DMS53 treated with DMSO at 0.1 percent for 48 hours (cell line): Measurements from ENCODE around the gene CORIN.
A peak's percentile ranks its signal among the peaks of the same experiment; 100 is the strongest.

ENCODE experiments used
- DNase-seq: peaks from one replicate; lab custom pipeline; 2025; ENCODE audit not compliant: unreplicated experiment; lab: John Stamatoyannopoulos, UW

CORIN gene, protein sequence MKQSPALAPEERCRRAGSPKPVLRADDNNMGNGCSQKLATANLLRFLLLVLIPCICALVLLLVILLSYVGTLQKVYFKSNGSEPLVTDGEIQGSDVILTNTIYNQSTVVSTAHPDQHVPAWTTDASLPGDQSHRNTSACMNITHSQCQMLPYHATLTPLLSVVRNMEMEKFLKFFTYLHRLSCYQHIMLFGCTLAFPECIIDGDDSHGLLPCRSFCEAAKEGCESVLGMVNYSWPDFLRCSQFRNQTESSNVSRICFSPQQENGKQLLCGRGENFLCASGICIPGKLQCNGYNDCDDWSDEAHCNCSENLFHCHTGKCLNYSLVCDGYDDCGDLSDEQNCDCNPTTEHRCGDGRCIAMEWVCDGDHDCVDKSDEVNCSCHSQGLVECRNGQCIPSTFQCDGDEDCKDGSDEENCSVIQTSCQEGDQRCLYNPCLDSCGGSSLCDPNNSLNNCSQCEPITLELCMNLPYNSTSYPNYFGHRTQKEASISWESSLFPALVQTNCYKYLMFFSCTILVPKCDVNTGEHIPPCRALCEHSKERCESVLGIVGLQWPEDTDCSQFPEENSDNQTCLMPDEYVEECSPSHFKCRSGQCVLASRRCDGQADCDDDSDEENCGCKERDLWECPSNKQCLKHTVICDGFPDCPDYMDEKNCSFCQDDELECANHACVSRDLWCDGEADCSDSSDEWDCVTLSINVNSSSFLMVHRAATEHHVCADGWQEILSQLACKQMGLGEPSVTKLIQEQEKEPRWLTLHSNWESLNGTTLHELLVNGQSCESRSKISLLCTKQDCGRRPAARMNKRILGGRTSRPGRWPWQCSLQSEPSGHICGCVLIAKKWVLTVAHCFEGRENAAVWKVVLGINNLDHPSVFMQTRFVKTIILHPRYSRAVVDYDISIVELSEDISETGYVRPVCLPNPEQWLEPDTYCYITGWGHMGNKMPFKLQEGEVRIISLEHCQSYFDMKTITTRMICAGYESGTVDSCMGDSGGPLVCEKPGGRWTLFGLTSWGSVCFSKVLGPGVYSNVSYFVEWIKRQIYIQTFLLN

GRCh38 chr4:47837908-47838294 lies at the start of gene CORIN:
TSS of gene CORIN (minus strand) at chr4:47838067. CDS start at chr4:47837949, 118 bp downstream.
- no peak for DNase-seq

- no peak for DNase-seq
Measured at GRCh38 chr4:47882228-47882627, 44.4 kb upstream of the CORIN start.

DNA sequence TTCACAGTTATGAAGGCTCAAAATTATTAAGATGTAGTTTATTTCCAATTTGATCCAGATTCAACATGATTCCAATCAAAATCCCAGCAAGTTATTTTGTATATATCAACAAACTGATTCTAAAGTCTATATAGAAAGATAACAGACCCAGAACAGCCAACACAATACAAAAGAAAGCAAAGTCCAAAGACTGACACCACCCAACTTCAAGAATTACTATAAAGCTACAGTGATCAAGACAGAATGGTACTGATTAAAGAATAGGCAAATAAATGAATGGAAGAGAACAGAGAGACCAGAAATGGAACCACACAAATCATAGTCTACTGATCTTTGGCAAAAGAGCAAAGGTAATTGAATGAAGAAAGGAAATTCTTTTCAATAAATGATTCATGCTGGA lies 41.6 kb upstream of the CORIN start:
- DNase-seq: no peak

DNA sequence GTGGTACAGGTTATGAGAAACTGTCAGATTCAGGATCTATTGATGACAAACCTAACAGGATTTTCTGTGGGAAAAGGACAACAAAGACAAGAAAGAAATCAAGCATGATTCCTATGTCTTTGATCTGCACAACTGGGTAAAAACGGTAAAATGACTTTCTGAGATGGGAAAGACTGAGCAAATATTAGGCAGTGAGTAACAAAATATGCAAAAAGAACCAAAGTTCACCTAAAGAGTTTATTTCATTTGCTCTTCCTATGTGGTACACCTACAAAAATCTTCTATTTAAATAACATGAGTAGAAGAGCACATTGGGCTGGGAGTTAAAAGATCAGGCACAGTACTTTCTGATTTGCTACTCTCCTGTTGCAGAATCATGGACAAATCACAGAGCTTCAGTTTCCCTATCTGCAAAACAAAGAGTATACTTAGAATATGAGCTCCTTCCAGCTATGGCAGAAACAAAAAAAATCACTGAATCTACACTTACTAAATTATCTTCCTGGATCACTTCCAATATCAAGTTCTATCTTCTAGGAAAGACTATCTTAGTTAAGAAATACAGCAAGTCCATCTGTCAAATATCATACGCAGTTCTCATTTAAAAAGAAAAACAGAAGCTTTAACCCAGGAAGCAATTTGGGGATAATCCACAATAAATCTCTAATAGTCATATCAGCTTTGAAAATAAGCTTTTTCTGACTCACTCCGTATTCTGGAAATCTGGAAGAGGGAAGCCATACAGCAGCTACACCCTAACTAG lies 39.1 kb upstream of the CORIN start:
- DNase-seq: no peak

- no peak for DNase-seq
Measured at GRCh38 chr4:47876310-47876709, 38.4 kb upstream of the CORIN start.

GRCh38 chr4:47873877-47874541 lies 36.1 kb upstream of the CORIN start:
- no peak for DNase-seq

DNA sequence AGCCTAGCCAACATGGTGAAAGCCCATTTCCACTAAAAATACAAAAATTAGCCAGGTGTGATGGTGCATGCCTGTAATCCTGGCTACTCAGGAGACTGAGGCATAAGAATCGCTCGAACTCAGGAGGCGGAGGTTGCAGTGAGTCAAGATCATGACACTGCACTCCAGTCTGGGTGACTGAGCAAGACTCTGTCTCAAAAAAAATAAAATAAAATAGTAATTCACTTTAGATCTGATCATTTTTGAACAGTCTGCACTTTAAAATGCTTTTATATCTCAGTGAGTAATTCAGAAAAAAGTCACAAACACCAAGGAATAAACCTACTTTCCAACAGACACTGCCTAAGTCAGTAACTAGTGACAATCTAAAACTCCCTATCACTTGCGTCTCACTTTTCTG lies 25.6 kb upstream of the CORIN start:
- no peak for DNase-seq

GRCh38 chr4:47862297-47862696 lies 24.4 kb upstream of the CORIN start:
- DNase-seq: no peak

DNA sequence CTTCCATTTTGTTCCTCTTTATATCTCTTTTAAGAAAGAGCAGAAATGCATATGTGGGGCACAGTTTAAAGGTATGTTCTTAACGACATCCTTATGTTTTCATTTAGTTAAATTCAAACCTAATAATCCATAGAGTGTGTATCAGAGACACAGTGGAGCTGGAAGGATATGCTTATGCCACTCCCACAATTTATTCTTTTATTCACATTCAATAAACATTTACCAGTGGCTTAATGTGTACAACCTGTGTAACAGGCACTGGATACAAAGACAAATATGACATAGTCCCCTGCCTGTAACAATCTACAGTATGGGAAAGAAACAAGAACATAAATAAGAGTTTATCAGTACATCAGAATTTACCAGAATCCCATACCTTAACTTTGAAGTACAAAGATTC lies 22.4 kb upstream of the CORIN start:
- no peak for DNase-seq

DNA sequence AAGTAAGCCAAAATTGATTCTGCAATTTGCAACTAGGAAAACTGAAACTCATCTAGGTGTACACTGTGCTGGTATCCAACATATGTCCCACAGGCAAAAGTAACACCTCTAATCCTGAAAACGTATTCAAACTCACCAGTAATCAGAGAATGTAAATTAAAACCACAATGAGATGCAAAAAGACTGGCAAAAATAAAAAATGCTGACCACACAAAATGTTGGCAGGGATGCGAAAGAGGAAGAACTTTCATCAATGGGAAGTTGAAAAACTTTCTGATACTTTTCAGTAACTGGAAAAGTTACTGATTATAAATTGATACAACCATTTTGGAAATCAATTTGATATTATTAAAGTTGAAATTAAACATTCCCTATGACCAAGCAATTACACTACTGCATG lies 20.1 kb upstream of the CORIN start:
- DNase-seq: no peak

- DNase-seq: no peak
Measured at GRCh38 chr4:47856713-47857112, 18.8 kb upstream of the CORIN start.

DNA sequence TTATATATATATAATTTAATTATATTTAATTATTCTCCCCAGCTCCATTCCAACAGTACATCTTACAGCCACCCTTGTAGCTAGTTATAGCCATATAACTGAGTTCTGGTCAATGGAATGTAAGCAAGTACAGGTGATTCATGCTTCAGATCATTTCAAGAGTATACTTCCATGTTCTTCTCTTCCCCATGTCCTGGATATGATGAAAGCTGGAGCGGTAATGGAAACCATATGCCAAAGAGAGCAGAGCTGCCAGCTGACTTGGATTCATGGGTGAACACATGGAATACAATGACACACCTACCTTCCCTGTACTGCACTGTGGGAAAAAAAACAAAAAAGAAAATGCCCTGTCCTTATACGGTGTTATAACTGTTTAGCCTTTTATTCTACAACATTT lies 17.5 kb upstream of the CORIN start:
- DNase-seq: no peak

- no peak for DNase-seq
Measured at GRCh38 chr4:47852136-47852535, 14.3 kb upstream of the CORIN start.

DNA sequence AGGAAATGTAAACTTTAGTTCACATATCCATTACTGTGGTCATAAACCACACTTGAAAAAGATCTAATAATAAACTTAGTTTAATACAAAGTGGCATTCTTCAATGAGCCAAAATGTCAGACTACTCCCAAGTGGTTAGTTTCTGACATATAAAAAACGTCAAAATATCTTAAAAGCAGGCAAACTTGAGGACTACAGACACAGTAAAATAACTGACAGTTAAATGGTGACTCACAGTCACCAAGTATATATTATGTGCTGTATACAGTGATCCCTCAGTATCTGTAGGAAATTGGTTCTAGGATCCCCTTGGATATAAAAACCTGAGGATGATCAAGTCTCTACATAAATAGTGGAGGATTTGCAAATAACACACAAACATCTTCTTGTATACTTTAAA lies 11.6 kb upstream of the CORIN start:
- DNase-seq: no peak

DNA sequence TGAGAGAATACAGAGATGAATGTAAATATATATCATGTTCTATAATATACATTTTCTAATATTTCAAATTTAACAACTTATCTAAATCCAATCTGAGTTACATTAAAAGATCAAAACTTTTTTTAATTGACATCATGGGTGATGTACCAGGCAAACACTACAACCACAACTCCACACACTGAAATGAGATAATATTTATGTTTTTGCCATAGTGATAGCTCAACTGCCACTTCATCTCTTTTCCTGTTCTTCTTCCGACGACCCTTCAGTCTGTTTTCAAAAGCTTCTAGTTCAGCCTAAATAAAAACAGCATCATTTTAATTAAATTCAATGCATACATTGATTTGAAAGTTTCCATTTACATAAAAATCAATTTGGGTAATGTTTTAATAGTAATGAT lies 10.2 kb upstream of the CORIN start:
- DNase-seq: no peak

DNA sequence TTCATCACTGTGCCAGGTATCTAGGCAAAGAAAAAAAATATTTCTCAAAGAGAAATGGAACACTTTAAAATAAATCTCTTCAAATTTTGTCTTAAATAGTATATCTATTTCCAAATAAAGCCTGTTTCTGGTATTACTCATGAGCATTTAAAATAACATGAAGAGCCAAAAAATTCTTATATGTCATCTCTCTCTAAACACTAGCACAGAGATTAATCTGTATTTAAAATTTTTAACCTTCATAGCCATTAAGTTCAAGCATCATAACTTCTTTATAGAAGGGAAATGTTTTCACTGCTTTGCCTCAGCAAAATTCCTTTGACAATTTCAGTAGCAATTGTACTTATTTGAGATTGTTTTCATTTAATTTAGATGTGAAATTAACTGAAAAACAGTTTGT lies 5.1 kb upstream of the CORIN start:
- no peak for DNase-seq

GRCh38 chr4:47840291-47840690 lies 2.4 kb upstream of the CORIN start:
- no peak for DNase-seq

DNA sequence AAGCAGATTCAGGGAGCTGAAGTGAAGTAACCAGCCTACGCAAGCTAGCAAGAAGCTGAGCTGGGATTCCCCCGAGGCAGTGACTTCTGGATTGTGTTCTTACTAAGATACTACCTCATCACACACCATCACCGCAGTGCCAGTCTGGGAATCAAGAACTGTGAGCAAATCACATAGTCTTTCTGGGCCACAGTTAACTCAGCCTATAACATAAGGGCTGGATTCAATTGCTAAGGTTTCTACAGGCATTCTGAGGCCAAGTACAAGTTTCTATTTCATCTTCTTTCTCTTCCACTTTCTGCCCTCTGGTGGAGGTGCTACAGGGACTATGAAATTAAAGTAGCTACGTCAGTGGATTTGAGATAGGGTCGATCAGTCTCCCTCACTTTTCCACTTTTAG lies 1.4 kb upstream of the CORIN start:
- DNase-seq: peak; percentile 14

GRCh38 chr4:47838445-47838844 lies 578 bp upstream of the CORIN start:
- DNase-seq: no peak

DNA sequence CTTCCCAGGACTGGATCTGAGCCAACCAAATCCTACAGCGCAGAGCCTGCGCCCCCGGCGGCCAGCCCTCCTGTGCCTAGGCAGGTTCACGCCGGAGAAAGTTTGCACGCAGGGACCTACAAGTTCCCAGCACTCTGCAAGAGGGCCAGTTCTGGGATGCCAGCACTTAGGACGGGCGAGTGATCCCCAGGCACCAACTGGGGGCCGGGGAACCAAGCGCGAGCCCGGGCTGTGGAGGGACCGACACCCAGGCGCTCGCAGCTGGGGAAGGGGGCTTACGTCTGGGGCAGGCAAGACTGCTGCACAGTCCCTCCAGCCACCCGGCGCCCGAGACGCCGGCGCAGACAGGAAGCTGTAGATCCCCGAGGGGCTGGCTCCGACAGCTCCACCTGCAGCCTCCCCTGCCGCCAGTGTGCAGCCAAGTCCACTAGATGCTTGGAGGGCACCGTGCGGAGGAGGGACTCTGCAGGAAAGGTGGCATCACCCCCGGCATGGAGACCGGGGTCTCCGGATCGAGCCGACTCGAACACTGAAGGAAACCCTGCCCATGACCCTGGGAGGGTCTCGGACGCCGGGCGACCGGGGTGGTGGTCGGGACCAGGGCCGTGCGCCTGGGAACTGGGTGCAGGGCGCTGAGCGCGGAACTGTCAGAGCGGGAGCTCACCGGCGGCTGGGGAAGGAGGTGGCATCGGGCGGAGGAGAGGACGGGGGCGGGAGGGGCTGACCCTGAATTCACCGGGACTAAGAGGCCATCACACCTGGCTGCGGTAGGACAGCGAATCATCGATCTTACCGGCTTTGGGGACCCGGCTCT lies 566 bp downstream of the CORIN start:
- DNase-seq: peak; percentile 62
